HL-60 (cell line): Measurements from ENCODE around the gene NINJ1.

ENCODE experiments used
- CTCF ChIP-seq: IDR thresholded peaks from one replicate; pipeline ENCODE4 v1.5.1; 2011; ENCODE audit warnings: low read length, control low read depth, inconsistent platforms; ENCODE audit not compliant: insufficient read depth
- POLR2AphosphoS5 ChIP-seq: IDR thresholded peaks from 2 replicates; pipeline ENCODE4 v1.6.1; 2012; ENCODE audit warnings: low read depth
- SPI1 ChIP-seq: IDR thresholded peaks from 2 replicates; pipeline ENCODE4 v1.6.1; 2012; ENCODE audit warnings: low read depth, mild to moderate bottlenecking, borderline replicate concordance

GRCh38 chr9:93096131-93096802 is 37.8 kb downstream of the NINJ1 start, which contains the start of gene CARD19:
- TF ChIP-seq CTCF (no peak), POLR2AphosphoS5 (no peak), SPI1 (no peak)
